Stimulated activated CD8-positive, alpha-beta memory T cell treated with anti-CD3 and anti-CD28 coated beads, Interleukin-12 subunit alpha, Interleukin-12 subunit beta, amount 100 ng/mL, for 1 hour (primary cell): ENCODE data around the gene LILRB5.
"Not testable (repeated sequence)": the region's sequence is repeated elsewhere in the genome, so short reads cannot be mapped to it uniquely, and the experiment has no call there.

Experiments used
- DNase-seq: peaks from one replicate; pipeline ENCODE4 v3.0.0-alpha.2; 2020; ENCODE audit warnings: low read depth

LILRB5 gene

GRCh38 chr19:54242234-54242633 lies 14.8 kb downstream of the LILRB5 start:
- not testable (repeated sequence) for DNase-seq

- DNase-seq, result not testable (repeated sequence)
These were observed 16.4 kb downstream of the LILRB5 start for GRCh38 chr19:54240372-54241336.

- DNase-seq, result not testable (repeated sequence)
These were observed 17.3 kb downstream of the LILRB5 start for GRCh38 chr19:54239491-54240371.

- no peak for DNase-seq
These were observed 23.1 kb downstream of the LILRB5 start for GRCh38 chr19:54233941-54234340.

GRCh38 chr19:54231077-54231931 lies 25.8 kb downstream of the LILRB5 start:
- peak; percentile 85 for DNase-seq

- DNase-seq, result no peak
These were observed 27.0 kb downstream of the LILRB5 start for GRCh38 chr19:54230031-54230430.

GRCh38 chr19:54229146-54229545 lies 27.9 kb downstream of the LILRB5 start:
- no peak for DNase-seq

- DNase-seq, result not testable (repeated sequence)
These were observed 32.5 kb downstream of the LILRB5 start for GRCh38 chr19:54224619-54225018.

- DNase-seq, result not testable (repeated sequence)
These were observed 33.2 kb downstream of the LILRB5 start for GRCh38 chr19:54223937-54224281.

GRCh38 chr19:54223277-54223936 lies 33.7 kb downstream of the LILRB5 start:
- not testable (repeated sequence) for DNase-seq

- not testable (repeated sequence) for DNase-seq
These were observed 34.4 kb downstream of the LILRB5 start, which contains the start of gene LILRB3 for GRCh38 chr19:54222474-54223276. LILRB3 (minus strand) TSS chr19:54223007; CDS start chr19:54222976, 31 bp downstream.

- not testable (repeated sequence) for DNase-seq
These were observed 35.1 kb downstream of the LILRB5 start for GRCh38 chr19:54221947-54222346.

- not testable (repeated sequence) for DNase-seq
These were observed 37.4 kb downstream of the LILRB5 start for GRCh38 chr19:54219702-54220101.

- no peak for DNase-seq
These were observed 38.0 kb downstream of the LILRB5 start for GRCh38 chr19:54218960-54219661.

- DNase-seq, result no peak
These were observed 38.8 kb downstream of the LILRB5 start for GRCh38 chr19:54218259-54218658.

- DNase-seq, result not testable (repeated sequence)
These were observed 39.4 kb downstream of the LILRB5 start for GRCh38 chr19:54217517-54218247.

GRCh38 chr19:54216869-54217268 lies 40.2 kb downstream of the LILRB5 start:
- DNase-seq, result no peak

GRCh38 chr19:54214734-54215133 lies 42.3 kb downstream of the LILRB5 start:
- not testable (repeated sequence) for DNase-seq

GRCh38 chr19:54214217-54214616 lies 42.9 kb downstream of the LILRB5 start:
- DNase-seq, result not testable (repeated sequence)
